NCI-H128 (cell line): ENCODE results near the gene HEPACAM2.

Experiments
- DNase-seq: peaks from one replicate; lab custom pipeline; 2025; ENCODE audit not compliant: unreplicated experiment; lab: John Stamatoyannopoulos, UW

The HEPACAM2 gene

DNA sequence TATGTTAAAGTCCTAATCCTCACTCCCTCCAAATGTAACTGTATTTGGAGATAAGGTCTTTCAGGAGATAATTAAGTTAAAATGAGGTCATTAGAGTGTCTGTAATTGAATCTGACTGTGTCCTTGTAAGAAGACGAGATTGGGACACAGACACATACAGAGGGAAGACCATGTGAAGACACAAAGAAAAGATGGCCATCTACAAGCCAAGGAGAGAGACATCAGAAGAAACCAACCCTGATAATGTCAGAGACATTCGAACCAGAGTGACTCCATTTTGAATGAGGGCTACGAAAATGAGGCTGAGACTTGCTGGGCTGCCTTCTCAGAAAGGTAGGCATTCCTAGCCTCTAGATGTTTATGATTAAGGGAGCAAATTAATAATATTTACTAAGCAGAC, 77.5 kb downstream of the HEPACAM2 start:
- no peak for DNase-seq

GRCh38 chr7:93148144-93148543, 78.1 kb downstream of the HEPACAM2 start, which contains the start of gene SAMD9L:
Gene SAMD9L (minus strand): TSS chr7:93148385. CDS start chr7:93135971, 12,414 bp downstream.
- no peak for DNase-seq

DNA sequence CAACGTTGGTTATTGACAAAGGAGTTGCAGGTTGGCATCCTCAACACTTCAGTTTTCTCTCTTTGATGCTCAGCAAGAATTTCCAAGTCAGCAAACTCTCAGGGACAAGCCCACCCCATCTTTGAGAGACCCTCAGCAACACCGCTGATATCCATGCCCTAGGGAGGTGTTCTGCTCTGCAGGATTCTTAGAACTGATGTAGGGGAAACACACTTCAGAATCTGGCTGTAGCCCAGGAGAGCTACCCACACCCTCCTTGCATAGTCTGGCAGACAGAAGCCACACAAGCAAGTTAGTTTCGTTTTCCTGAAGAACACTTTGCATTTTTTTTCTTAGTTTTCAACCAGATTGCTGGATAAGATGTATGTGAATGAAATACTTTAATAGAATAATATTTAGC, 78.9 kb downstream of the HEPACAM2 start:
- no peak for DNase-seq

GRCh38 chr7:93146472-93147141, 79.7 kb downstream of the HEPACAM2 start:
- DNase-seq: no peak

- DNase-seq: no peak
Observed at GRCh38 chr7:93146036-93146435, 80.2 kb downstream of the HEPACAM2 start.

- no peak for DNase-seq
Observed at GRCh38 chr7:93145354-93145753, 80.9 kb downstream of the HEPACAM2 start.

GRCh38 chr7:93142127-93142526, 84.1 kb downstream of the HEPACAM2 start:
- DNase-seq: no peak

GRCh38 chr7:93140582-93141191, 85.6 kb downstream of the HEPACAM2 start:
- DNase-seq: no peak

DNA sequence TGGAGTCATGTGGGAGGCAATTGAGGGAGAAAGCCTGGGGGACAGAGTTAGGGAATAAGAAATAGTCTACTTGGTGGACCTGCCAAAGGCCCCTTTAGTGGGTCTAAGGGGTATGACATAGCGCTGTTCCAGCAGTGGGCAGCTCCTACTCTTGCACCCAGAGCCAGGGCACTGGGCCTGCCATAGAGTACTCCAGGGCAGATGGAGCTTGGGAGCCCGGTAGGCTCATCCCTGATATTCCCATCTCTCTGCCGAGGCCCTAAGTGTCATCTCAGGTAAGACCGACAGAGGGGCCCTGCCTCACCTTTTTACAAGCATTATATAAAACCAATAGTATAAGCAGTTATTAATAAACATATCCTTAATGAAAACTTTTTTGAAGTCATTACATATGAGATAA, 87.7 kb downstream of the HEPACAM2 start:
- no peak for DNase-seq
